Stimulated activated CD8-positive, alpha-beta memory T cell treated with anti-CD3 and anti-CD28 coated beads, Interleukin-7, amount 100 ng/mL, for 4 hours (primary cell): ENCODE measurements around the gene GREM1.

Experiments used
- DNase-seq, 2 donors: peaks; one replicate each; pipeline ENCODE4 v3.0.0-alpha.2; 2020; ENCODE audit warnings: low read depth in 2 of 2

Gene GREM1

DNA sequence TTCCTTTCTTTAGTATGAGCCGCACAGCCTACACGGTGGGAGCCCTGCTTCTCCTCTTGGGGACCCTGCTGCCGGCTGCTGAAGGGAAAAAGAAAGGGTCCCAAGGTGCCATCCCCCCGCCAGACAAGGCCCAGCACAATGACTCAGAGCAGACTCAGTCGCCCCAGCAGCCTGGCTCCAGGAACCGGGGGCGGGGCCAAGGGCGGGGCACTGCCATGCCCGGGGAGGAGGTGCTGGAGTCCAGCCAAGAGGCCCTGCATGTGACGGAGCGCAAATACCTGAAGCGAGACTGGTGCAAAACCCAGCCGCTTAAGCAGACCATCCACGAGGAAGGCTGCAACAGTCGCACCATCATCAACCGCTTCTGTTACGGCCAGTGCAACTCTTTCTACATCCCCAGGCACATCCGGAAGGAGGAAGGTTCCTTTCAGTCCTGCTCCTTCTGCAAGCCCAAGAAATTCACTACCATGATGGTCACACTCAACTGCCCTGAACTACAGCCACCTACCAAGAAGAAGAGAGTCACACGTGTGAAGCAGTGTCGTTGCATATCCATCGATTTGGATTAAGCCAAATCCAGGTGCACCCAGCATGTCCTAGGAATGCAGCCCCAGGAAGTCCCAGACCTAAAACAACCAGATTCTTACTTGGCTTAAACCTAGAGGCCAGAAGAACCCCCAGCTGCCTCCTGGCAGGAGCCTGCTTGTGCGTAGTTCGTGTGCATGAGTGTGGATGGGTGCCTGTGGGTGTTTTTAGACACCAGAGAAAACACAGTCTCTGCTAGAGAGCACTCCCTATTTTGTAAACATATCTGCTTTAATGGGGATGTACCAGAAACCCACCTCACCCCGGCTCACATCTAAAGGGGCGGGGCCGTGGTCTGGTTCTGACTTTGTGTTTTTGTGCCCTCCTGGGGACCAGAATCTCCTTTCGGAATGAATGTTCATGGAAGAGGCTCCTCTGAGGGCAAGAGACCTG lies 13.2 kb downstream of the GREM1 start:
- DNase-seq: no peak

DNA sequence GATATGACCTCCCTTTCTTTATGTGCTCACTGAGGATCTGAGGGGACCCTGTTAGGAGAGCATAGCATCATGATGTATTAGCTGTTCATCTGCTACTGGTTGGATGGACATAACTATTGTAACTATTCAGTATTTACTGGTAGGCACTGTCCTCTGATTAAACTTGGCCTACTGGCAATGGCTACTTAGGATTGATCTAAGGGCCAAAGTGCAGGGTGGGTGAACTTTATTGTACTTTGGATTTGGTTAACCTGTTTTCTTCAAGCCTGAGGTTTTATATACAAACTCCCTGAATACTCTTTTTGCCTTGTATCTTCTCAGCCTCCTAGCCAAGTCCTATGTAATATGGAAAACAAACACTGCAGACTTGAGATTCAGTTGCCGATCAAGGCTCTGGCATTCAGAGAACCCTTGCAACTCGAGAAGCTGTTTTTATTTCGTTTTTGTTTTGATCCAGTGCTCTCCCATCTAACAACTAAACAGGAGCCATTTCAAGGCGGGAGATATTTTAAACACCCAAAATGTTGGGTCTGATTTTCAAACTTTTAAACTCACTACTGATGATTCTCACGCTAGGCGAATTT lies 14.9 kb downstream of the GREM1 start:
- DNase-seq: no peak

DNA sequence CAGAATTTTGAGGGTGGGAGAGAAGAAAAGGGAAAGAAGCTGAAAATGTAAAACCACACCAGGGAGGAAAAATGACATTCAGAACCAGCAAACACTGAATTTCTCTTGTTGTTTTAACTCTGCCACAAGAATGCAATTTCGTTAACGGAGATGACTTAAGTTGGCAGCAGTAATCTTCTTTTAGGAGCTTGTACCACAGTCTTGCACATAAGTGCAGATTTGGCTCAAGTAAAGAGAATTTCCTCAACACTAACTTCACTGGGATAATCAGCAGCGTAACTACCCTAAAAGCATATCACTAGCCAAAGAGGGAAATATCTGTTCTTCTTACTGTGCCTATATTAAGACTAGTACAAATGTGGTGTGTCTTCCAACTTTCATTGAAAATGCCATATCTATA lies 15.5 kb downstream of the GREM1 start:
- DNase-seq: no peak

DNA sequence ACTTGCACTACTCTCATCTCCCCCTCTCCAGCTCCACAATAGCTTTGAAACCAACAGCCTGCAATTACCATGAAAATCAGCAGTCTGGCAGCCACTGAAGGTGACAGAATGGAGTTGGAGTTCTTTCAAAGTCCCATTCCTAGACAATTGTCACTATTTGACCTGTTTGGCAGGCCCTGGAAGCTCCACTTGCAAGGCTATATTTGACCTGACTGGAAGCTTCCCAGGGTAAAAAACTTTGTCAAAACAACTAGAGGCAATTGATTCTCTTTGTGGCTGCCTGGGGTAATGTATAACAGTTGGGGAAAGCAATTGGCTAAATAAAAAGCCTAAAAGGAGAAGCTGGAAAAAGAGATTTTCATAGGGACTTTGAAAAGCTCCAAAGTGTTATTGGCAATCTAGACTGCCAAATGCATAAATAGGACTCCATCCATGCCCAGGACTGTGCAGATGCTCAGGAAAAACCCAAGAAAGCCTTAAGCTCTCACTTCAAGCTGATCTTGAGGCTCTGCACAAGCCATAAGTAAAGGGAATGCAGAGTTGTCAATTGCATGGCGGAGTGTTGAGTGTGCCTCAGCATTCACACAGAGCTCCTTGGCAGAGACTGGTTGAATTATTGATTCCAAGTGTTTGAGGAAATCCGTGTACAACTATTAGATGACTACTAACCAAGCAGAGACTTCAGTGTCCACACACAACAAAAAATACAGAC lies 18.3 kb downstream of the GREM1 start:
- DNase-seq: no peak

DNA sequence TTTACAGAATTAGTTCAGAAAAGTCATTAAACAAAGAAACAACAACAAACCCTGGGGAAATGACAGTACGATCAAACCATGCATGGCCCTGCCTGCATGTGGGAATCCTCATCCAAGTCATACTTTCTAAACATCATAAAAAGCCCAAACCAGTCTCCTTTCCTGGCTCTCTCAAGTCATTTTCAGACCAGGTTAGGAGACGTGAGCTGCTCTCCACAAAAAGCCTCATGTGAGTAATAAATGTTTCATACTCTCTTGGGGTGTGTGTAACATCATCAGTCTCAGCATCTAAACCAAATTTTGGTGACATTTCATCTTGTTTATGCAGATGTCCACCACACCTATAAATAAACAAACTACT lies 18.9 kb downstream of the GREM1 start:
- DNase-seq: no peak

DNA sequence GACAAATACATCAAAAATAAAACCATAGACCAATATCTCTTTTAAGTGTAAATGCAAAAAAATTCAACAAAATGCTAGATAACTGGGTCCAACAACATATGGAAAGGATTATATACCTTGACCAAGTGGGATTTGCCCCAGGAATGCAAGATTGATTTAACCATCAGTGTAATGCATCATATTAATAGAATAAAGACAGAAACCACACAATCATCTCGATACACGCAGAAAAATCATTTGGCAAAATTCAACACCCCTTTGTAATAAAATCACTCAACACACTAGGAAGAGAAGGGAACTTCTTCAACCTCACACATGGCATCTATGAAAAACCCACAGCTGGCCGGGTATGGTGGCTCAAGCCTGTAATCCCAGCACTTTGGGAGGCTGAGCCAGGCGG lies 19.5 kb downstream of the GREM1 start:
- DNase-seq: no peak

DNA sequence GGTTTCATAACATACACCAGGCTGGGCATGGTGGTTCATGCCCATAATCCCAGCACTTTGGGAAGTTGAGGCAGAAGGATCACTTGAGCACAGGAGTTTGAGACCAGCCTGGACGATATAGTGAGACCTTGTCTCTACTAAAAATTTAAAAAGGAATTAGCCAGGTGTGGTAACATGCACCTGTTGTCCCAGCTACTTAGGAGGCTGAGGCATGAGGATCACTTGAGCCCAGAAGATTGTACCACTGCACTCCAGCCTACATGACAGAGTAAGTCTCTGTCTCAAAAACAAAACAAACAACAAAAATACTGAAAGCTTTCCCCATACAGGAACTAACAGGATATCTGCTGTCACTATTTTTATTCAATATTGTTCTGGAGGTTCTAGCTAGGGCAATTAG lies 20.9 kb downstream of the GREM1 start:
- no peak for DNase-seq

DNA sequence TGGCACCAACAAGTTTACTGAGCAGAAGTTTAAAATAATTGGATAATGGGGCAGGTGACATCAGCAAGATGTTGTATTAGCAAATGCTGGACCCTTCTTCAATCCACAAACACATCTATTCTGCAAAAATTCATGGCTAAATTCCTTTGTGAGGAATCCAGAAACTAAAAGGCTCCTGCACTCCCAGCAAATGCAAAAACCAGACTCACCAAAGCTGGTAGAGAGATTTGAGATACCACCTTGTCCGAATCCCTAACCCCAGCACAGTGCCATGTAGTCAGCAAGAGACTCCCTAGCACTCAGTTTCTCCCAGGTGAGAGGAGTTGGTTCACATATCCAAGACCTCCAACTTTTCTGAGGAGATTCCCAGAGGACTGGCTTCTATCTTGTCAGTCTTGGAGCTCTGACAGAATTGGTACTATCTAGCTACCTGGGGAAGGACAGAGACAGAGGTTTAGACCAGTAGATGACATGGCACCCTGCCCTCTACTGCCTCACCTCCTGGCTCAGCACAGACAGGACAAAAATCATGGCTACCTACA lies 21.8 kb downstream of the GREM1 start:
- no peak for DNase-seq

DNA sequence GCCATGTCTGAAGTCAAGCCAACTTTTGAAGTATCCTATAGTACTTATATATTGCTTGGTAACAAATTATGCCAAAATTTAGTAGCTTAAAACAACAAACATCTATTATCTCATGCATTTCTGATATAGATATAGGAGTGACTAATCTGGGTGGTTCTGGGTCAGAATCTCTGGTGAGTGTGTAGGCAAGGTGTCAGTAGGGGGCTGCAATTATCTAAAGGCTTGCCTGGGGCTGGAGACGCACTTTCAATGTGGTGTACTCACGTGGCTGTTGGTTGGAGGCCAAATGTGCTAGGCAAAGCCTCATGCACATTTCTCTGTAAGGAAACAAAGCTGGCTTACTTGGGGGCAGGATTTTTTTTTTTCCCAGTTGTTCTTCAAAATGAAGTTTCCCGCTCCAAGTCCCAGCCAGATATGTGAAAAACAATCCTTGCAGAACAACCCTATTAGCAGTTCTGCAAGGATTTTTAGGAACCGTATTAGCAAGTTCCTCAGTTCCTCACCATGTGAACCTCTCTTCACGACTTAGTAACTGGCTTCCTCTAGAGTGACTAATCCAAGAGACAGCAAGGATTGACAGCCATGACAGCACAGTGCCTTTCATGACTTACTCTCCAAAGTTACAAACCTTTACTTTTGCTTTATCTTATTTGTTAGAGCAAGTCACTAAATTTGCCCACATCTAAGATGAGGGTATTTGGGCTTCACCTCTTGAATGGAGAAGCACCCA lies 25.8 kb downstream of the GREM1 start:
- DNase-seq: no peak

DNA sequence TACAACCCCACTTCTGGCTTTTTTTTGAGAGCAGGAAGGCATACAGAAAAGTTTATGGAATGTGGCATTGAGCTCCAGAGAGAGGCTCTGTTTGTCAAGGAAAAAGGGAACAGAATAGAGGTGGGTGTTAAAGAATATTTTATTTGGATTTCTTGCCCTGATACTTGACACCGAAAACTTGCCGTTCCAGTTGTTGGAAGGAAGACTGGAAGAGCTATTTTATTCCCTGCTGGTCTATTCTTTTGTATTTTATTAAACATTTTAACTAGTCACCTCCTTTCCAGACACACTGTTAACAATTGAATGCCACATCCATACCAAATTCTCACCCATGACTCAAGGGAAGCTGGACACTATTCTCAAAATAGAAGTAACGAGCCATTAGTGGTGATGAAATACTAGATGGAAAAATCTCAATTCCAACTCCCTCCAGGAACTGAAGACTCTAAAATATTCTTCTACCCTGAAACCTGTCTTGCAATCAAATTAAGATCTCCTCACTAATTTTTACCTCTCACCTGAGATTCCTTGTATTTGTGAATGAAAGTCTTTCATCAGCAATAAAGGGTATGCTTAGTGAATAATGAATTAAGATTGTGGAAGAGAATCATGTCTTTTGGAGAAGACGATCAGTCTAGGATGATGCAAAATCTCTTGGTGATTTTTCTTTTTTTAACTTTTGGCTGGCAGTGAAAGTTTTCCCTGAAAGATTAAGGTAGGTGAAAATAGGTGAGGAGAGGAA lies 28.5 kb downstream of the GREM1 start:
- DNase-seq: no peak

DNA sequence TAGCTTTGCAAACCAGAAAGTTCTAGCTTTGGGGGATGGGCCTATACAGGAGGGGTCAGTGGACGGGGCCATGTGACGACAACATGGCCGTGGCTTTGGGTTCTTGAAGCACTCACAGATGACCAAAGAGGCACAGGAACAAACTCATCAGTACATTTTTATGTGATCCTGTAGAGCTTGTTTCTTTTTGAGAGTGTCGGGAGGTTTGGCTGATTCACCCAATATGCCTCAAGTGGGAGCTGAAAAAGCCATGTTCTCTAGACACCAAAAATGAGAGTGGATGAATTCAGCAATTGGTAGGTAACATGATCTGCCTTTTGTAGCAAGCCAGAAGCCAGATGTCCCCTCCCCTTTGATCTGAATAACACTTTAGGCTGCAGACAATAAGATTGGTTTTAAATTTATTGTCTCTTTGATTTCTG lies 30.1 kb downstream of the GREM1 start:
- DNase-seq: no peak

DNA sequence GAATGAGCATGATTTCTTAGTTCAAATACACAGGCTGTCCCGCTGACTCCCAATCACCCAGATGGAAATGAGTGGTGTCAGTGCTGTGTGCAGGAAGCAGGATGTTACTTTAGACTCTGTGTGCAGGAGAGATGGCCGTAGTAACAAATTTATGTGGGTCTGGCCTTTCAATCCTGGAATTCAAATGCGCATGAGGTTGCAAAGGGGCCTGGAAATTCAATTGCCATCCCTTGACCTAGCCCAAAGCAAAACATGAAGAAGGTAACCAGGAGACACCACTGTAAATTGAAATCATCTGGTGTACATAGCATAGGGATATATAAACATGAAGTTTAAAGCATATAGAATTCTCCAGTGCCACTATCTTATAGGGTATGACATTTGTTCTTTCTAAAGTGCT lies 33.2 kb downstream of the GREM1 start:
- no peak for DNase-seq

DNA sequence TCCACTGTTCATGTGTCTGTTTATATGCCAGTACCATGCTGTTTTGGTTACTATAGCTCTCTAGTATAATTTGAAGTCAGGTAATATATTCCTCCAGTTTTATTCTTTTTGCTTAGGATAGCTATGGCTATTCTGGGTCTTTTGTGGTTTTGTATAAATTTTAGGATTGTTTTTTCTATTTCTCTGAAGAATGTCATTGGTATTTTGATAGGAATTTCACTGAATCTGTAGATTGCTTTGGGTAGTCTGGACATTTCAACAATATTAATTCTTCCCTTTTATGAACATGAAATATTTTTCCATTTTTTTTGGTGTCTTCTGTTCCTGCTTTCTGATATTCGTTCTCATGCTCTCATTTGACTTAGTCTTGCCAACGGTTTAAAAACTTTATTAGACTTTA lies 39.6 kb downstream of the GREM1 start:
- DNase-seq: no peak

DNA sequence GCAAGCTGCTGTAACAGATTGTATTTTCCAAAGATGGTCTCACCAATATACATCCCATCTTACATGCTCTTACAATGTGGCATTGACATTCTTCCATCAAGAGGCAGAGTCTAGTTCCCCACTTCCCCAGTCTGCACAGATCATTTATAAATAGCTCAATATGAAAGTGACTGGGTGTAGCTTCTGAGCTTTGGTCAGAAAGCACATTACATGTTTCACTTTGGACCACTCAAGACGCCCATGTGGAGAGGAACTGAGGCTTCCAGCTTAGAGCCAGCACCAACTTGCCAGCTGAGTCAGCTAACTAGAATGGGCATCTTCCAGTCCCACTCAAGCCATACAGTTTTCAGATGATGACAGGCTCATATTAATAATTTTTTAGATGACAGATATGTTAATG lies 45.5 kb downstream of the GREM1 start:
- DNase-seq: no peak

DNA sequence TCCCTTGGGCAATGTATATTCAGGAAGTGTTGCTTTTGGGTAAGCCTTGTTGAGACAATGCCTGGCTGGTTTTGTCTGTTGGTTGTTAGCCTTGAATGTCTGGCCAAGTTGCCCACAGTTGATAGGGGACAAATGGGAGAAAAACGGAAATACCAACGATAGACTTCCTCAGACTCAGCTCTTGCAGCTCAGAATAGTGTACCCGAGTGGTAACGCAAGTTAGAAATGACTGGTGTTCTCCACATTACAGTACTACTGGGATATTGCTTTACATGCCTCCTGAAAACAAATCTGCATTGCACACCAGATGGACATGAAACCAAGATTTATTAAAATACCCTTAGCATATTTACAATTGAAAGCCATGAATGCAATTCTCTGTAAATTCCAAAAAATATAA lies 47.4 kb downstream of the GREM1 start:
- no peak for DNase-seq

DNA sequence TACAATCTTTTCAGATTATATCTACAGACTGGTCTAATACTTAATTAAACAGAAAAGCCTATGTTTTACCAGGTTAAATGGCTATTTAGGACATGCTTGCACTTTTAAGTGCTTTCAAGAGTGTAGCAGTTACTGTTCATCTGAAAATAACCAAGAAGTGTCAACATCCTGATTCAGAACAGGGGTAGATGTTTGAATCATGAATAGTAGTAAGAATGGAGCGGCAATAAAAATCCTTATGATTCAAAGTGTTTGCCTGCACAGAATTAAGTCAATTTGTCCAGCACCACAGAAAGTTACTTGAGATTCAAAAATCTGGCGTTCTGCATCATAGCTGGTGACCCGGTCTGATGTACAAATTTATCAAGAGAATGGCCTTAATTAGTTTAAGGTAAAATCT lies 48.3 kb downstream of the GREM1 start:
- DNase-seq: no peak

DNA sequence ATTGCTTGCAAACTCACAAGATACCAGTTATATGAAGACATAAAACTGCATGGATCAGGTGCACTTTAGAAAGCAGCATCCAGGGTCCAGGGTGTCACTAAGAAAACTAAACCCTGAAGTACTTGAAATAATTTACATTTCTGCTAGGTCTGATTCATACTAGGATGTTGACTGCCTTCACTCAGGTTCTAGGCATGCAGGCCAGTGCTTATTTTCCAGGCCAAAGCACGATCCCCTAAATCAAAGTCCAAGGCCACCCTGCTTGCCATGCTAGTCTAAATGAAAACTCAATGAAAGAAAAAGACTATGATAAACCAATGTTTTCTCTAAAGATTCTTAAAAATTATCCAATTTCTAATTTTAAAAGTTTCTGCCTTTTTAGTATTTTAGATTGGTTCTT lies 49.4 kb downstream of the GREM1 start:
- no peak for DNase-seq

DNA sequence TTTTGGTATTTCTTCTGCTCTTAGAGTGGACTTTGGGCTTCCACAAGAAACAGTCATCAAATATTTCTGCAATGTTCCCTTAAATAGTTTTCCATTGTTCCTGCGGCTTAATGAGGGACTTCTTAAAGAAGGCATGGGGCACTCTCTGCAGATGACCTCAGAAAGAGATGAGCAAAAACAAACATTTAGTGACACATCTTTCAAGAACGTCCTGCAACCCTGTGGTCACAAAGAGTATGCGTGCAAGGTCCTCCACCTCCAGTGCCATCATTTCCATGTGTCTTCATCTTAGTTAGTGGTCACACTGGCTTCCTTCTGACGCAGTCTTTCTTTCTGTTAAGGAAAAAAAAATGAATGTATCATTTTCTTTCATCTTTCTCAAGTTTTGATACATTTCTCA lies 56.2 kb downstream of the GREM1 start:
- no peak for DNase-seq

DNA sequence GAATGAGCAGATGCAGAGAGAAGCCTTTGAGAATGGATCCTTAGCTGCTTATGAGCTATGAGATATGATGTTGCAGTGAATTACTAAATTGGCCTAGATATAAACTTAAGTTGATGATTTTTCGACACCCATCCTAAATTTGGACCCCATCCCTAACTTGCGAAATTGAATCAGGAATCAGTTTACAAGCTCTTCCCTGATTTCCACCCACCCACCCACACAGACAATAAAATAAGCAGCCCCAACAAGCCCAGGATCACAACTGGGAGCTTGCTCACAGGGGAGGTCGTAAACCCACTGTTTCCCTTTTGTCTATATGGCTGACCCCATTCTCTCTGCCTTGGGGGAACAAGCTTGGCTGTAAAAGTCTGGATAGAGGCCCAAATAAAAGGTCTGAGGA lies 57.3 kb downstream of the GREM1 start:
- DNase-seq: no peak

DNA sequence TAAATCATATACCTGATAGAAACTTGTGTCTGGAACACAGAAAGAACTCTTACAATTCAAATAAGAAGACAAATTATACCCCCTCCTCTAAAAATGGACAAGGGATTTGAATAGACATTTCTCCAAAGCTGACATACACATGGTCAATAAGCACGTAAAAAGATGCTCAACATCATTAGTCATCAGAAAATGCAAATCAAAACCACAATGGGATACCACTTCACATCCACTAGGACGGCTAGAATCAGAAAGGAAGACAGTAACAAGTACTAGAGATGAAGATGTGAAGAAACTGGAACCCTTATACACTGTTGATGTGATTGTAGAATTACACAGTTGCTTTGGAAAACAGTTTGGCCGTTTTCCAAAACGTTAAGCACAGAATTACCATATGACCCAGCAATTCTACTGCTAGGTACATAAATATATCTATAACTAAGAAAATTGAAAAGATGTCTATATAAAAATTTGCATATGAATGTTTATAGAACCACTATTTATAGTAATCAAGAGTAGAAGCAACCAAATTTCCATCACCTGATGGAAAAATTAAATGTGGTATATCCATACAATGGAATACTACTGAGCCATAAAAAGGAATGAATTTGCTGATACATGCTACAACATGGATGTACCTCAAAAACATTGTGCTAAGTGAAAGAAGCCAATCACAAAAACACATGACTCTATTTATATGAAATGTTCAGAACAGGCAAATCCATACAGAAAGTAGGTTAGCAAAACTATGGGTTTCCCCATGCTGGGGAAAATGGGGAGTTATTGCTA lies 60.8 kb downstream of the GREM1 start:
- DNase-seq: no peak
